Pancreas (tissue), 10 donors: Measurements from ENCODE around the gene S100A16. TPM values are rescaled to one million over a fixed set of nuclear protein-coding genes. Genes with fewer than 3 reads are reported as not detected.
A peak's percentile ranks its signal among the peaks of the same experiment; 100 is the strongest.

Source experiments
- ATAC-seq, 4 donors: fragments of 200-7000 bp; cut with Tn5 transposase; one replicate each; pipeline versions ENCODE4 v1.8.0 to v1.9.1; 2020; ENCODE audit warnings: mild to moderate bottlenecking in 4 of 4, moderate library complexity in 4 of 4
- DNase-seq, 6 donors: peaks; one replicate each; pipeline ENCODE4 v3.0.0-alpha.2; 2020
- FAIRE-seq: peaks from 2 replicates; lab custom pipeline; 2012; peaks lifted over from hg19 to GRCh38; lab: Jason Lieb, UNC
- H3K27ac ChIP-seq, 4 donors: fragments of 200-600 bp; sonication (generic); 1 replicate in 3 of 4; 2 replicates in 1 of 4; pipeline versions ENCODE4 v1.5.0 to v1.8.0; 2020
- H3K27me3 ChIP-seq, 4 donors: fragments of 200-600 bp; one replicate each; pipeline ENCODE4 v1.8.0; 2021
- H3K36me3 ChIP-seq, 3 donors: fragments of 200-600 bp; sonication (generic) in 1 of 3; one replicate each; pipeline versions ENCODE4 v1.5.0 to v1.8.0; 2020 to 2021
- H3K4me1 ChIP-seq, 3 donors: fragments of 200-600 bp; one replicate each; pipeline ENCODE4 v1.8.0; 2021
- H3K4me3 ChIP-seq, 4 donors: fragments of 200-600 bp; sonication (generic) in 2 of 4; one replicate each; pipeline versions ENCODE4 v1.5.0 to v1.8.0; 2020 to 2021
- H3K9me3 ChIP-seq, 4 donors: fragments of 200-600 bp; one replicate each; pipeline ENCODE4 v1.8.0; 2021
- CTCF ChIP-seq, 4 donors: fragments of 200-600 bp; sonication (generic) in 3 of 4; IDR thresholded peaks; one replicate each; pipeline versions ENCODE4 v1.5.0 to v1.8.0; 2021; ENCODE audit warnings: antibody characterized with exemption in 4 of 4
- WGBS, 2 donors: extraction: QIAGEN DNeasy Blood & Tissue Kit; methylation state at CpG; one replicate each; pipeline ENCODE4 v1.1.7; 2013; 5-methylcytosine and 5-hydroxymethylcytosine counted together
- intact Hi-C, 3 donors: fragments of 100-400 bp; cut with DNase I; formaldehyde crosslinking; loops; one replicate each; pipeline versions ENCODE4 v1.11.1 to v1.14.2; 2022
- polyA plus RNA-seq, 2 donors: library from polyadenylated mRNA; stranded (reverse); fragments of 200-250 nt; gene quantifications; one replicate each; pipeline ENCODE4 v1.2.3, GENCODE V29; 2013
- total RNA-seq, 6 donors: library from RNA; stranded (reverse); fragmentation: NEBNext Ultra II Directional in 4 of 6; extraction: Animal tissue kit (Norgen Biotek cat#: 25700) in 4 of 6; gene quantifications; one replicate each; pipeline versions ENCODE4 v1.2.1 to v1.2.4, GENCODE V29; 2021 to 2023
- donor health status: healthy with polysubstance abuse.
- donor health status: DM: no; HTN: no; CAD: no; lungs with moderate emphysema.
- donor health status: DM: no; HTN: no; CAD: no.
- donor health status: control.
- donor health status: control.
- donor health status: Bipolar disorder and iron deficiency.
- donor health status: DM: yes; HTN: yes; CAD: no.
- donor health status: DM: no; HTN: no; CAD: no.
- donor health status: DM: no; HTN: no; CAD: no.
- donor health status: DM: yes; HTN: yes; CAD: no.

Gene S100A16
- total and polyA plus RNA-seq, 8 donors: 8.1 to 43.9 (median 21.4) TPM

- Histone ChIP-seq H3K4me1 (peaks cover 0 to 14% (median 0%) of the 10 kb centered on the region in 3 donors), H3K27ac (no peak overlapping the region), H3K36me3 (no peaks in the 10 kb centered on the region), H3K9me3 (no peaks in the 10 kb centered on the region), H3K27me3 (no peaks in the 10 kb centered on the region), H3K4me3 (no peak overlapping the region)
- WGBS, 2 donors: 56 to 73% methylated on average over 7 of the region's 7 CpGs
- ATAC-seq (no peak), FAIRE-seq (no peak), DNase-seq (peak in 1 of 6 donors; percentile 15)
- intact Hi-C loops: loop anchor here in 2 of 3 donors (2.0 to 10.0 kb wide), 2 partner anchors 53 to 59 kb away; partner anchors contain the start of genes S100A1 (in 1 of the 2) and S100A13 (in 1 of the 2)
- TF ChIP-seq CTCF (IDR thresholded peaks at IDR 0.05): no peak
Observed at GRCh38 chr1:153571706-153572105, 41.2 kb downstream of the S100A16 start.

- Histone ChIP-seq H3K4me3 (no peak overlapping the region), H3K27me3 (no peaks in the 10 kb centered on the region), H3K4me1 (peaks cover 0 to 20% (median 0%) of the 10 kb centered on the region in 3 donors), H3K9me3 (no peaks in the 10 kb centered on the region), H3K27ac (no peak overlapping the region), H3K36me3 (no peaks in the 10 kb centered on the region)
- no peak for DNase-seq
- no peak for FAIRE-seq
- no peak for TF ChIP-seq CTCF (IDR thresholded peaks at IDR 0.05)
- no peak for ATAC-seq
- WGBS, 2 donors: 55 to 66% methylated on average over 5 of the region's 5 CpGs
- intact Hi-C loops: loop anchor here in 2 of 3 donors (2.0 to 10.0 kb wide), 2 partner anchors 54 to 58 kb away; partner anchors contain the start of genes S100A1 (in 1 of the 2) and S100A13 (in 1 of the 2)
Observed at GRCh38 chr1:153570874-153571273, 42.1 kb downstream of the S100A16 start.

DNA sequence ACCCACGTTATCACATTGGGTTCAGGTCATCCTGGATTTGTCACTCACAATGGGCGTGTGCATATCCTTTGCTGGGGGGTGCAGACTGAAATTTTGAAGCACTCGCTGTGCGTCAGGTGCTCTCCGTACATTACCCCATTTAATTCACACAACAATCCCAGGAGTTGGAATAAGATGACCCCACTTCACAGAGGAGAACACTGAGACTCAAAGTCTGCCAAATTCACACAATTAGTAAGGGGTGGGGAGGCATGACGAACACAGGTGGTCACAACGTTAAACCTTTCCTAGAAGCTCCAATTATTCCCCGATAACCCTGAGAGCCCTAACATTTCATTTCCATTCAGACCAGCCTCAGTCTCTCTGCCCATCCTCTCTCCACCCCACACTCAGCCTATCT, 43.5 kb downstream of the S100A16 start:
- ATAC-seq (no peak), DNase-seq (no peak), FAIRE-seq (no peak)
- WGBS, 2 donors: 55 to 63% methylated on average over 8 of the region's 8 CpGs
- no peak for TF ChIP-seq CTCF (IDR thresholded peaks at IDR 0.05)
- no peaks in the 10 kb centered on the region for H3K36me3 ChIP-seq
- intact Hi-C loops: no loop called here
- H3K9me3 ChIP-seq: no peaks in the 10 kb centered on the region
- no peaks in the 10 kb centered on the region for H3K27me3 ChIP-seq
- H3K4me1 ChIP-seq: peaks cover 0 to 24% (median 0%) of the 10 kb centered on the region in 3 donors
- H3K4me3 ChIP-seq: no peak overlapping the region
- H3K27ac ChIP-seq: no peak overlapping the region

DNA sequence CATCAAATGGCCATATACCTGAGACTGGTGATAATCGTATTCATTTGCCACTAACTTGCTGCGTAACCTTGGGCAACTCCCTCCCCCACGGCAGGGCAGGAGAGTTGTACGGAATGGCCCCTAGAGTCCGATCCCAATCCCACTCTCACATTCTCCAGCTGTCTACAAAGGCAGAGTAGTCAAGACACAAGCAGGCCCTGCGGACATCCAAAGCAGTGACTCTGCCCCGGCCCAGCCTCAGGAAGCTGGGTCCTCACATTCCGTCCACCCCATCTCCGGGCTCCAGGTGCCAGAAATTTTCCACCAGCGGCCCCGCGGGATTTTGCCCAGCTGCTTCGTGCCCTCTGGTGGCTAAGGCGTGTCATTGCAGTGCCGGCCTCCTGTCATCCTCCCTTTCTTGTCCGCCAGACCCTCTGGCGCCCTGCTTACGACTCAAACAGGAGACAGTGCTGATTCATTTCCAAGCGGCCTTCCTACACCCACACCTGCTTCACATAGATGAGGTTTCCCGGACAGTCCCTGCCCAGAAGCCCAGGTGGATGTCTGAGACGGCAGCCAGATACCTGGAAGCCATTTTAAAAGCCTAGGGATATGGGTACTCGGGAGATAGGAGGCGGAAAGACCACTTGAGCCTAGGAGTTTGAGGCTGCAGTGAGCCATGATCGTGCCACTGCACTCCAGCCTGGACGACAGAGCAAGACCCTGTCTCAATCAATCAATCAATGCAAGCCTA, 44.4 kb downstream of the S100A16 start:
- Histone ChIP-seq H3K4me1 (peaks cover 0 to 24% (median 0%) of the 10 kb centered on the region in 3 donors), H3K36me3 (no peaks in the 10 kb centered on the region), H3K27ac (peak overlapping the region in 2 of 4 donors; percentile 90), H3K4me3 (peak overlapping the region in 2 of 4 donors; percentile 21 to 30), H3K9me3 (no peaks in the 10 kb centered on the region), H3K27me3 (no peaks in the 10 kb centered on the region)
- 7 to 8% methylated on average over 25 of the region's 25 CpGs for WGBS, 2 donors
- TF ChIP-seq CTCF (IDR thresholded peaks at IDR 0.05): peak; percentile 94 to 98 (median 96)
- FAIRE-seq (no peak), ATAC-seq (peak; percentile 40 to 70 (median 65)), DNase-seq (peak; percentile 71 to 94 (median 88))
- intact Hi-C loops: no loop called here
